A549 (cell line): ENCODE results near the gene CAPN14. TPM values are rescaled to one million over a fixed set of nuclear protein-coding genes. Genes with fewer than 3 reads are reported as not detected.

Source experiments
- ATAC-seq, 2 experiments: fragments of 200-7000 bp in 1 of 2; fragments of >200 bp in 1 of 2; cut with Nextera tagmentation in 1 of 2; cut with Tn5 transposase in 1 of 2; 3 replicates each; pipeline versions ENCODE4 v1.8.0 to v1.9.1; 2018 to 2020; ENCODE audit warnings: mild to moderate bottlenecking in 1 of 2, moderate library complexity in 1 of 2
- CTCF ChIA-PET: fragments of 300-600 bp; sonication (Branson Sonifier 250); formaldehyde crosslinking; extraction: SDS; loops from one replicate; lab custom pipeline; 2021; ENCODE audit warnings: antibody characterized with exemption, inconsistent platforms; lab: Yijun Ruan, JAX
- POLR2A ChIA-PET: fragments of 350-600 bp; formaldehyde crosslinking; extraction: SDS; loops from one replicate; lab custom pipeline; 2021; ENCODE audit warnings: antibody characterized with exemption, inconsistent platforms; lab: Yijun Ruan, JAX
- DNase-seq, 2 experiments: peaks; one replicate each; pipeline versions ENCODE4 v3.0.0 to v3.0.0-alpha.2; 2011 to 2016; ENCODE audit warnings: low read depth in 1 of 2, low spot score in 1 of 2
- FAIRE-seq: peaks from 2 replicates; lab custom pipeline; 2011; peaks lifted over from hg19 to GRCh38; lab: Jason Lieb, UNC
- H3K27ac ChIP-seq, 2 experiments: fragments of >200 bp; sonication (Bioruptor Twin); formaldehyde crosslinking; 3 replicates each; pipeline ENCODE4 v1.5.1; 2016 to 2017
- H3K4me1 ChIP-seq: fragments of >200 bp; sonication (Bioruptor Twin); formaldehyde crosslinking; 3 replicates; pipeline ENCODE4 v1.6.1; 2016
- H3K4me2 ChIP-seq: fragments of >200 bp; sonication (Bioruptor Twin); formaldehyde crosslinking; 3 replicates; pipeline ENCODE4 v1.6.1; 2016
- H3K4me3 ChIP-seq: fragments of >200 bp; sonication (Bioruptor Twin); formaldehyde crosslinking; 3 replicates; pipeline ENCODE4 v1.5.1; 2016
- H3K9me3 ChIP-seq: fragments of >200 bp; sonication (Bioruptor Twin); formaldehyde crosslinking; 3 replicates; pipeline ENCODE4 v1.6.1; 2016
- ATOH8 ChIP-seq: fragments of 250-450 bp; sonication (Bioruptor Pico); IDR thresholded peaks from 2 replicates; pipeline ENCODE4 v1.5.0; 2020; ENCODE audit warnings: low read depth, mild to moderate bottlenecking, moderate library complexity
- BHLHE40 ChIP-seq: IDR thresholded peaks from 2 replicates; pipeline ENCODE4 v1.6.1; 2012; ENCODE audit warnings: low read depth, low read length, inconsistent platforms
- CBX2 ChIP-seq: fragments of 200-600 bp; sonication (generic); IDR thresholded peaks from 2 replicates; pipeline ENCODE4 v1.6.1; 2016; ENCODE audit warnings: low read depth, mild to moderate bottlenecking, borderline replicate concordance
- CHD2 ChIP-seq: fragments of 150-350 bp; IDR thresholded peaks from 2 replicates; pipeline ENCODE4 v1.6.1; 2014; ENCODE audit warnings: low read length; ENCODE audit not compliant: partially characterized antibody
- CHD4 ChIP-seq: fragments of 200-600 bp; sonication (generic); IDR thresholded peaks from 2 replicates; pipeline ENCODE4 v1.6.1; 2016; ENCODE audit warnings: antibody characterized with exemption, mild to moderate bottlenecking, borderline replicate concordance
- CTCF ChIP-seq: fragments of >200 bp; sonication (Bioruptor Twin); formaldehyde crosslinking; IDR thresholded peaks from 3 replicates; pipeline ENCODE4 v1.5.1; 2016
- FOSL2 ChIP-seq, 2 experiments: fragments of 450-650 bp in 1 of 2; fragments of >200 bp in 1 of 2; sonication (Bioruptor Twin) in 1 of 2; formaldehyde crosslinking; IDR thresholded peaks; 2 replicates each; pipeline versions ENCODE4 v1.5.0 to v1.6.1; 2016 to 2020; ENCODE audit warnings: mild to moderate bottlenecking in 1 of 2, moderate library complexity in 1 of 2
- FOXS1 ChIP-seq: fragments of 250-450 bp; sonication (Bioruptor Pico); IDR thresholded peaks from 2 replicates; pipeline ENCODE4 v1.5.0; 2020; ENCODE audit warnings: mild to moderate bottlenecking, moderate library complexity
- HEYL ChIP-seq: fragments of 250-450 bp; sonication (Bioruptor Pico); IDR thresholded peaks from 2 replicates; pipeline ENCODE4 v1.8.0; 2021; ENCODE audit warnings: mild to moderate bottlenecking, moderate library complexity
- HOXA7 ChIP-seq: fragments of 250-450 bp; sonication (Bioruptor Pico); IDR thresholded peaks from 2 replicates; pipeline ENCODE4 v1.5.0; 2020; ENCODE audit warnings: mild to moderate bottlenecking, moderate library complexity
- HOXB5 ChIP-seq: fragments of 250-450 bp; sonication (Bioruptor Pico); IDR thresholded peaks from 2 replicates; pipeline ENCODE4 v1.5.0; 2020; ENCODE audit warnings: mild to moderate bottlenecking, moderate library complexity
- KDM1A ChIP-seq: fragments of 200-600 bp; sonication (generic); IDR thresholded peaks from 2 replicates; pipeline ENCODE4 v1.6.1; 2016; ENCODE audit warnings: low read depth, mild to moderate bottlenecking
- NFE2L2 ChIP-seq: fragments of 150-350 bp; conservative IDR thresholded peaks from 2 replicates; pipeline ENCODE4 v1.6.1; 2014; ENCODE audit warnings: low read length
- RAD21 ChIP-seq, 2 experiments: fragments of >200 bp in 1 of 2; sonication (Bioruptor Twin) in 1 of 2; formaldehyde crosslinking in 1 of 2; IDR thresholded peaks in 1 of 2; conservative IDR thresholded peaks in 1 of 2; 2 replicates in 1 of 2; 3 replicates in 1 of 2; pipeline ENCODE4 v1.6.1; 2012 to 2018; ENCODE audit warnings: inconsistent platforms in 1 of 2
- RCOR1 ChIP-seq: fragments of 150-350 bp; IDR thresholded peaks from 2 replicates; pipeline ENCODE4 v1.6.1; 2014; ENCODE audit warnings: antibody characterized with exemption, low read length, low read depth
- RFX5 ChIP-seq: fragments of 450-650 bp; IDR thresholded peaks from 2 replicates; pipeline ENCODE4 v1.7.1; 2014; ENCODE audit warnings: antibody characterized with exemption, mild to moderate bottlenecking, moderate library complexity
- RNF2 ChIP-seq: fragments of 200-600 bp; sonication (generic); IDR thresholded peaks from 2 replicates; pipeline ENCODE4 v1.6.1; 2016; ENCODE audit warnings: low read depth, mild to moderate bottlenecking, antibody characterized with exemption, moderate library complexity, borderline replicate concordance
- ZNF302 ChIP-seq: fragments of 250-450 bp; sonication (Bioruptor Pico); IDR thresholded peaks from 2 replicates; pipeline ENCODE4 v1.9.0; 2021; ENCODE audit warnings: inconsistent platforms, mild to moderate bottlenecking, moderate library complexity
- WGBS: methylation state at CpG from one replicate; pipeline ENCODE4 v1.1.6; 2017; ENCODE audit errors: missing lambda C conversion rate; 5-methylcytosine and 5-hydroxymethylcytosine counted together
- polyA plus RNA-seq, 4 experiments: library from polyadenylated mRNA; depleted of rRNA in 3 of 4; stranded (reverse); fragments of >200 nt; fragmentation: RNase III in 1 of 4; extraction: RNeasy Plus Mini Kit Qiagen cat#74134 plus additional on column Dnase treatment in 1 of 4; gene quantifications; 2 replicates in 3 of 4; 3 replicates in 1 of 4; pipeline ENCODE4 v1.2.3, GENCODE V29; 2011 to 2017
- TF ChIP-seq, protein P1 (sequence below): IDR thresholded peaks from 2 replicates; pipeline ENCODE4 v1.6.1; 2012

The CAPN14 gene
- polyA plus RNA-seq, 2 of the 4 experiments (the other 2 are of a cell fraction): 0.04 to 0.06 TPM

- no peak overlapping the region for H3K4me2 ChIP-seq
- WGBS: 94% methylated on average over 5 of the region's 5 CpGs
- FAIRE-seq (peak; percentile 39), ATAC-seq (no peak), DNase-seq (no peak)
- ChIA-PET CTCF (interaction anchor here (0.7 to 1.4 kb wide), 3 partner anchors 19 to 421 kb away, joined by 3 to 4 read pairs (median 3); no protein-coding TSS in a partner anchor), POLR2A (no interaction called here)
- TF ChIP-seq RCOR1 (no peak), ATOH8 (no peak), CTCF (no peak), KDM1A (no peak), HOXB5 (CRISPR knock-in tag) (no peak), HOXA7 (CRISPR knock-in tag) (no peak), ZNF302 (no peak), CBX2 (no peak), RNF2 (no peak), FOXS1 (CRISPR knock-in tag) (no peak), BHLHE40 (no peak), NFE2L2 (no peak)
- no peak overlapping the region for H3K27ac ChIP-seq
- peaks cover 11% of the 10 kb centered on the region for H3K4me1 ChIP-seq
- no peaks in the 10 kb centered on the region for H3K9me3 ChIP-seq
- H3K4me3 ChIP-seq: no peak overlapping the region
Measured at GRCh38 chr2:31132786-31133185, 84.5 kb downstream of the CAPN14 start.

DNA sequence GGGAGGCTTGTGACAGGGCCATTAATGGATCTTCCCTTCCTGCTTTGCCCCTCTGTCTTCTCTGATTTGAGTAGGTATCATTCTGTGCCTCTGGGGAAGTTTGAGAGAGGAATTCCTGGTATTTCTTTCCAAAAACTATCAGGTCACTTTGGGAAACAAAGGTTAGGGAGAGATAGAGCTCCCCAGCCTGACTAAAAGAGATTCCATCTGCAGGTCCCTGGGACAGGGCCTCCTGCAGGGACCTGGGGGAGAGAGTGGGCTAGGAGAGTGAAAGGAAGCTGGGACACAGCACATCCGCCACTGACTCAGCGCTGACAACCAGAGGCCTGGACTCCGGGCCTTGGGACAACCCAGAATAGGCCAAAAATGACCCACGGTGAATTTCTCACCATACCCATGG, 85.4 kb downstream of the CAPN14 start:
- ATAC-seq: no peak
- Histone ChIP-seq H3K4me2 (no peak overlapping the region), H3K9me3 (no peaks in the 10 kb centered on the region), H3K4me3 (no peak overlapping the region), H3K4me1 (peaks cover 14% of the 10 kb centered on the region), H3K27ac (no peak overlapping the region)
- POLR2A ChIA-PET: no interaction called here
- 43% methylated on average over 4 of the region's 4 CpGs for WGBS
- CTCF ChIA-PET: interaction anchor here (0.9 to 1.4 kb wide), 2 partner anchors 9 to 38 kb away, joined by 4 read pairs; no protein-coding TSS in a partner anchor
- FAIRE-seq: no peak
- TF ChIP-seq RNF2 (no peak), CHD4 (no peak), FOSL2 (IDR thresholded peaks at IDR 0.05) (no peak), FOSL2 (CRISPR knock-in tag; IDR thresholded peaks at IDR 0.05) (no peak), RFX5 (no peak)
- no peak for DNase-seq

- FAIRE-seq (no peak), ATAC-seq (no peak), DNase-seq (no peak)
- peaks cover 24% of the 10 kb centered on the region for H3K4me1 ChIP-seq
- H3K4me2 ChIP-seq: no peak overlapping the region
- TF ChIP-seq, protein P1, sequence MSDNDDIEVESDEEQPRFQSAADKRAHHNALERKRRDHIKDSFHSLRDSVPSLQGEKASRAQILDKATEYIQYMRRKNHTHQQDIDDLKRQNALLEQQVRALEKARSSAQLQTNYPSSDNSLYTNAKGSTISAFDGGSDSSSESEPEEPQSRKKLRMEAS: no peak
- no peak for TF ChIP-seq CHD2
- no peak for TF ChIP-seq RCOR1
- no peak for TF ChIP-seq KDM1A
- no peak for TF ChIP-seq HEYL
- TF ChIP-seq RAD21 (conservative IDR thresholded peaks at IDR 0.05 in 1 of 2, IDR thresholded peaks at IDR 0.05 in 1 of 2): no peak
- POLR2A ChIA-PET: no interaction called here
- 77% methylated on average over 6 of the region's 6 CpGs for WGBS
- H3K4me3 ChIP-seq: no peak overlapping the region
- no peaks in the 10 kb centered on the region for H3K9me3 ChIP-seq
- no peak overlapping the region for H3K27ac ChIP-seq
- CTCF ChIA-PET: interaction anchor here (0.8 to 3.2 kb wide), 4 partner anchors 9 to 414 kb away, joined by 3 to 21 read pairs (median 4); partner anchors contain the start of gene GALNT14
Measured at GRCh38 chr2:31129375-31130171, 87.7 kb downstream of the CAPN14 start.
